ENCODE results near the gene EIF2B4. TPM values are rescaled to one million over a fixed set of nuclear protein-coding genes. Genes with fewer than 3 reads are reported as not detected.

EIF2B4 gene
- total RNA-seq, 2 donors from 2014 or later = 24.9 to 39.2 TPM

- Histone ChIP-seq H3K9me3 (no peaks in the 10 kb centered on the region), H3K4me3 (peak overlapping the region; percentile 16 to 66), H3K36me3 (replicated peaks in 1 of 2; ENCODE audit: insufficient read depth in 1 of 2, low read depth in 2 of 2) (peaks cover 13 to 26% of the 10 kb centered on the region in 2 donors), H3K27ac (peak overlapping the region; percentile 73 to 93 (median 90)), H3K27me3 (no peaks in the 10 kb centered on the region), H3K4me1 (peaks cover 29% of the 10 kb centered on the region)
- DNase-seq (peak in 3 of 4 donors; percentile 55 to 65 (median 63)), ATAC-seq (peak; percentile 42)
- intact Hi-C loops (cut with DNase I) = no loop called here
- 2 to 3% methylated on average over 17 to 35 of the region's 35 CpGs for WGBS, 2 donors
- TF ChIP-seq POLR2A (IDR thresholded peaks at IDR 0.05) (peak in 2 of 3 donors; percentile 35 to 47), CTCF (IDR thresholded peaks at IDR 0.05) (no peak)
These were observed 9.9 kb upstream of the EIF2B4 start for GRCh38 chr2:27379836-27380625.

GRCh38 chr2:27379383-27379835 is 9.3 kb upstream of the EIF2B4 start:
- no peak for DNase-seq
- Histone ChIP-seq H3K36me3 (replicated peaks in 1 of 2; ENCODE audit: insufficient read depth in 1 of 2, low read depth in 2 of 2) (peaks cover 17 to 28% of the 10 kb centered on the region in 2 donors), H3K27me3 (no peaks in the 10 kb centered on the region), H3K4me3 (no peak overlapping the region), H3K27ac (peak overlapping the region; percentile 73 to 93 (median 90)), H3K4me1 (peaks cover 29% of the 10 kb centered on the region), H3K9me3 (no peaks in the 10 kb centered on the region)
- intact Hi-C loops (cut with DNase I) = no loop called here
- TF ChIP-seq CTCF (IDR thresholded peaks at IDR 0.05) = no peak
- TF ChIP-seq POLR2A (IDR thresholded peaks at IDR 0.05) = no peak
- no peak for ATAC-seq
- 54 to 55% methylated on average over 2 of the region's 2 CpGs for WGBS, 2 donors

- no peaks in the 10 kb centered on the region for H3K9me3 ChIP-seq
- peaks cover 29% of the 10 kb centered on the region for H3K4me1 ChIP-seq
- H3K27ac ChIP-seq = peak overlapping the region in 2 of 4 donors; percentile 93
- intact Hi-C loops (cut with DNase I) = no loop called here
- 83 to 88% methylated on average over 5 to 6 of the region's 9 CpGs for WGBS, 2 donors
- no peak overlapping the region for H3K4me3 ChIP-seq
- TF ChIP-seq CTCF (IDR thresholded peaks at IDR 0.05) (no peak), POLR2A (IDR thresholded peaks at IDR 0.05) (peak in 1 of 3 donors; percentile 3)
- H3K27me3 ChIP-seq = no peaks in the 10 kb centered on the region
- DNase-seq (no peak), ATAC-seq (no peak)
- H3K36me3 ChIP-seq (replicated peaks in 1 of 2; ENCODE audit: insufficient read depth in 1 of 2, low read depth in 2 of 2) = peaks cover 17 to 26% of the 10 kb centered on the region in 2 donors
These were observed 8.7 kb upstream of the EIF2B4 start for GRCh38 chr2:27378809-27379290.

- no peak for TF ChIP-seq POLR2A (IDR thresholded peaks at IDR 0.05)
- TF ChIP-seq CTCF (IDR thresholded peaks at IDR 0.05) = peak in 2 of 7 experiments; percentile 6 to 13
- no peak overlapping the region for H3K27ac ChIP-seq
- H3K36me3 ChIP-seq (replicated peaks in 1 of 2; ENCODE audit: insufficient read depth in 1 of 2, low read depth in 2 of 2) = peaks cover 17 to 26% of the 10 kb centered on the region in 2 donors
- peak in 2 of 4 donors; percentile 28 to 31 for DNase-seq
- intact Hi-C loops (cut with DNase I) = no loop called here
- H3K9me3 ChIP-seq = no peaks in the 10 kb centered on the region
- no peak overlapping the region for H3K4me3 ChIP-seq
- WGBS, 2 donors = 74 to 84% methylated on average over 16 to 28 of the region's 29 CpGs
- ATAC-seq = no peak
- H3K27me3 ChIP-seq = no peaks in the 10 kb centered on the region
- H3K4me1 ChIP-seq = peaks cover 29% of the 10 kb centered on the region
These were observed 8.1 kb upstream of the EIF2B4 start for GRCh38 chr2:27378096-27378808.

Data from body of pancreas (tissue), 4 donors.